SW480 (cell line): Measurements from ENCODE around the gene FOLR1.

Experiments used
- DNase-seq: peaks from one replicate; pipeline ENCODE4 v3.0.0-alpha.2; 2016; ENCODE audit warnings: low spot score

FOLR1 gene

DNA sequence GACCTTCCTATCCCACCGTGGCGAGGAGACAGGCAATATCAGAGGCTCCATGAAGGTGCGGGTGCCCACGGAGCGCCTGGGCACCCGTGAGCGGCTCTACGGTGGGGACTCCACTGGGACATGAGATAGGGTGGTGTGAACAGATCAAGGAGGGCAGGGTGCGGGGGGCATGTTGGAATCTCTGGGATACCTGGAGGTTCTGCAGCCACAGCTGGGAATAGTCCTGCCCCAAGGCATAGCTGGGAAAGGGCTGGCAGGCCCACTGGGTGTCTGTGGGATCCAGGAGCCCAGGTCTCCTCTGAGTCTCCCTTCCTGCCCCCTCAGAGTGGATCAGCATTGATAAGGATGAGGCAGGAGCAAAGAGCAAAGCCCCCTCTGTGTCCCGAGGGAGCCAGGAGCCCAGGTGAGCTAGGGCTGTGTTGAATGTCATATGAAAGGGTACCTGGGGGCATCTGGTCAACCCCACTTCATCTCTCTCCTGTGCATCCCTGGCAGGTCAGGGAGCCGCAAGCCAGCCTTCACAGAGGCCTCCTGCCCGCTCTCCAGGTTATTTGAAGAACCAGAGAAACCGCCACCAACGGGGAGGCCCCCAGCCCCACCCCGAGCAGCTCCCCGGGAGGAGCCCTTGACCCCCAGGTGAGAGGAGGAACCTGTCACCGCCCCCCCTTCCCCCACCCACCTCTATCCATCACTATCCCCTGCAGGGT is 43.6 kb downstream of the FOLR1 start:
- DNase-seq = no peak

DNA sequence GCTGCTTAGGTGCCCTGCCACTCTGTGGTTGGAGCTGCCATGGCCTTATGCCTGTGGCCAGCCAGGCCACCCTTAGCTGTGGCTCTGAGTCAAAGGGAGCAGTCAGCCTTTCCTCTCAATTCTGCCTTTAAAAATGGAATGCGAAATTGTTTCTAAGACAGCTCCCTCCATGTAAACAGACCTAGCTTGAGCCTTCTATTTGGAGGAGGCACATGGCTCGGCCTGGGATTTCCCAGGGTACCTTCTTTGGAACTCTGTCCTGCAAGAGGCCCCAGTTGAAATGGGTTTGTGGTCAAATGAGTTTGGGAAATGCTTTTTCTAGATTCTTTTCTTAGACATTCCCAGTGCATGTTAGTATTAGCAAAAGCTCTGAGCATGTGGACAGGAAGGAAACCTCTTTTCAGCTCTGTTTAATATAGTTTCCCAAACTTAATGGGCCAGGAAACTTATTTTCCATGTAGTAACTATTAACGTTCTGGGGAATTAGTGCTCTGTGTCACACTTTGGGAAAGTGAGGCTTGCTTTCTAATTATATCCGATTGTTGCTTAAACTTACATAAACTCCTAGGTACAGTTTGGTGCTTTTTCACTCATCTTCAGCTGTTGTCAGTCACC is 44.2 kb downstream of the FOLR1 start:
- DNase-seq = no peak

DNA sequence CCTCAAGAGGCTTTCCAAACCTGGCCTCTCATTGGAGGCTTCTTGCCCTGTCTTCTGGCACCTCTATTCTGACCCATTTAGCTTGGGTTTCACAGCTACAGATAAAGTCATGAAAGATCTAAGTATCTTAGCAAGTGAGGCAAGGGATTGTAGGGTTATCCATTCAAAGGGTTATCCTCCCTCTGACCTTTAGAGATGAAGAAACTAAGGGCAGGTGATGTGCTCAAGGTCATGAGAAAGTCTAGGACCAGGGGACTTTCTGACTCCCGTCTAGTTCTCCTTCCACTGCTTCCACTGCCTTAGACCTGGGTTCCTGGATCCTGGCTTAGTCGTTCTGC is 44.8 kb downstream of the FOLR1 start:
- DNase-seq = no peak

DNA sequence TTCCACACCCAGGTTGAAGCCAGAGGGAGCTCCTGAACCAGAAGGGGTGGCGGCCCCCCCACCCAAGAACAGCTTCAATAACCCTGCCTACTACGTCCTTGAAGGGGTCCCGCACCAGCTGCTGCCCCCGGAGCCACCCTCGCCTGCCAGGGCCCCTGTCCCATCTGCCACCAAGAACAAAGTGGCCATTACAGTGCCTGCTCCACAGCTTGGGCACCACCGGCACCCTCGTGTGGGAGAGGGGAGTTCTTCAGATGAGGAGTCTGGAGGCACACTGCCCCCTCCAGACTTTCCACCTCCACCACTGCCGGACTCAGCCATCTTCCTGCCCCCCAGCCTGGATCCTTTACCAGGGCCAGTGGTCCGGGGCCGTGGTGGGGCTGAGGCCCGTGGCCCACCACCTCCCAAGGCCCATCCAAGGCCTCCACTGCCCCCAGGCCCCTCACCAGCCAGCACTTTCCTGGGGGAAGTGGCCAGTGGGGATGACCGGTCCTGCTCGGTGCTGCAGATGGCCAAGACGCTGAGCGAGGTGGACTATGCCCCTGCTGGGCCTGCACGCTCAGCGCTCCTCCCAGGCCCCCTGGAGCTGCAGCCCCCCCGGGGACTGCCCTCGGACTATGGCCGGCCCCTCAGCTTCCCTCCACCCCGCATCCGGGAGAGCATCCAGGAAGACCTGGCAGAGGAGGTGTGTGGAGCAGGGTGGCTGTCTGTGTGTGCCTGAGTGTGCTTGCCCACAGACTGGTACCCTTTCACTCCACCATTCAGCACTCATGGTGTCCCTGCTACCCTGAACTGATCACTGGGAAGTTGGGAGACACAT is 45.4 kb downstream of the FOLR1 start:
- no peak for DNase-seq

DNA sequence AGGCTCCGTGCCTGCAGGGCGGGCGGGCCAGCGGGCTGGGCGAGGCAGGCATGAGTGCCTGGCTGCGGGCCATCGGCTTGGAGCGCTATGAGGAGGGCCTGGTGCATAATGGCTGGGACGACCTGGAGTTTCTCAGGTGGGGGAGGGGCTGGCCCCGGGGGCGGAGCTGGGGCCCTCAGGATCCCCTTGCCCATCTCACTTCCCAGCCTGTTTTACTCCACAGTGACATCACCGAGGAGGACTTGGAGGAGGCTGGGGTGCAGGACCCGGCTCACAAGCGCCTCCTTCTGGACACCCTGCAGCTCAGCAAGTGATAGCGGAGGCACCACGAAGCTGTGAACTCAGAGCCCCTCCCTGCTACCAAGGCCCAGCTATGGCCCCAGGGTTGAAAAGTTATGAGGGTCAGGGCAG is 46.1 kb downstream of the FOLR1 start:
- DNase-seq = no peak

DNA sequence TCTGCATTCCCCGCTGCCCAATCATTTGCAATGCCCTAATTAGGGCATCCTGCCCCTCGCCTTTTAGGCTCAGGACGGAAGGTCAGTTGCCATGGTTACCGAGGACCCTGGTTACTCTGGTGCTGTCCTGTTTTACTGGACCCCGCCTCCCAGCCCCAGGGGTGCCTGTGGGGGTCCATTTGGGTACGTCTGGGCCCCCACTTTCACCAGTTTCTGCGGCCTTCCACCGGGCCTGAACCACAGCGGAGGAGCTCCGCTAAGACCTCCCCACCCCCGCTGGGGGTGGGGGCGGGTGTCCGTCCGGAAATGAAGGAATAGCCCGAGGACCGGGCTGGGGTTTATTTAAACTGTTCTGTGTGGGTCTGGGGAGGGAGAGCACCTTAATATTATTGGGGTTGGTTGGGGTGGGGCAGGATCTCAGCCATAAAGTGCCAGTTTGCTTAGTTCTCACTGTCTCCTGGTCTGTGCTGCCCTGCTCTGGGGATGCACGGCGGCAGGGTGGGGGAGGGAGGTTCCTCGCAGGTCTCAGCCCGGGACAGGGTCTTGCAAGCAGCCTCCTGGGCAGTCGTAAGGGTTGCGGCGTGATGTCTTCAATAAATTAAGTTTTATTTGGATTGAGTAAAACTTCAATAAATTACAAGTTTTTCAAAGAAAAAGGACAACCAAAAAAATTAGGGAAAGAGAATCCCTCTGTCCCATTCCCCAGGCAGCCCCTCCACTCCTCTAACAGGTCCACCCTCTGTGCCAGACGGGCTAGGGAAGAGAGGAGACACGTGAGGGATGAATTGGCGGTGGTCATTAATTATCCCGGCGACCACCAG is 46.8 kb downstream of the FOLR1 start:
- DNase-seq = no peak

DNA sequence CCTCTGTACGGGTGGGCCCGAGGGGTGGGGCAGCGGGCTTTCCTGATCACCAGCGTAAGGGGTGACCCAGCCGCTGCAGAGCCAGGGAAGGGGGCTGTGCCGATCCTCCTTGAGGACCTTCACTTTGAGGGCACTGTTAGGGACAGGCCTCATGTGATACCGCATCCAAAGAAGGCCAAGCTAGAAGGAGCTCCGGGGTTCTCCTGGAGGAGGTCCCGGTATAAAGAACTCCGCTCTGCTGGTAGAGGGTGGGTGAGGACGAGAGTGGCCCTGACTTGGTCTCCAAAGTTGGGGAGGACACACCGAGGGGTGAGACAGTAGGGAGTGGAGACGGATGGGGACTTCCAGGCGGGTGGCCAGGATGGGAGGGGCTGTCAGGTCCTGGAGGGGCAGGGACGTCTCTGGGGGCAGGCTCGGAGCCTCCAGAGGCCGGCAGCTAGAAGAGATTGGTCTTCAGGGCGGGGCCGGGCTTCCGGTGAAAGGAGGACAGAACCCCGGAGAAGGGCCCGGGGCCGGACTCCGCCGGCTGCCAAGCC is 47.4 kb downstream of the FOLR1 start:
- peak; percentile 39 for DNase-seq

DNA sequence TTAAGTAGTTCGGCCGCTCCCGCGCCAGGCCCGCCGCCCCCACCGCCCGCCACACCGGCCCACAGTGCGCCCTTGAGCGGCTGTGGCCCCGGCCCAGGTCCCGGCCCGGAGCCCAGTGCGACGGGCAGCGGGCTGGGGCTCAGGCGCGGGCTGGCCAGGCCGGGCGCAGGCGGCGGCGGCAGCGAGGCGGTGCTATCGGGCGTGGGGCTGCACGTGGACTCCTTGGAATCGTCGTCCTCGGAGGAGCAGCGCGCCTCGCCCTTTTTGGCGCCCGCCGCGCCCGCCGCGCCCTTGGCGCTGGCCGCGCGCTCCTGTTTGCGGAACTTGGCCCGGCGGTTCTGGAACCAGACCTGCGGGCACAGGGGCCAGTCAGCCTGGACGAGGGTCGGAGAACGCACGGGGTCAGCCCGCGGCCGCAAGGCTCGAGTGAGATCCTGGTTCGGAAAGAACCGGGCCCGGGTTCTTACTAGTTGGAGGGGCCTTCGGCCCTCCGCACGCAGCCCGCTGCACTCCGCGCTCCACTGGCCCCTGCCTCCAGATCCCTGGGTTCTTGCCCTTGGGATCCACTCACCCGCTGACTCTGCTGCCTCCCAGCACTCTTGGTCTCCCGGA is 48.0 kb downstream of the FOLR1 start:
- no peak for DNase-seq

DNA sequence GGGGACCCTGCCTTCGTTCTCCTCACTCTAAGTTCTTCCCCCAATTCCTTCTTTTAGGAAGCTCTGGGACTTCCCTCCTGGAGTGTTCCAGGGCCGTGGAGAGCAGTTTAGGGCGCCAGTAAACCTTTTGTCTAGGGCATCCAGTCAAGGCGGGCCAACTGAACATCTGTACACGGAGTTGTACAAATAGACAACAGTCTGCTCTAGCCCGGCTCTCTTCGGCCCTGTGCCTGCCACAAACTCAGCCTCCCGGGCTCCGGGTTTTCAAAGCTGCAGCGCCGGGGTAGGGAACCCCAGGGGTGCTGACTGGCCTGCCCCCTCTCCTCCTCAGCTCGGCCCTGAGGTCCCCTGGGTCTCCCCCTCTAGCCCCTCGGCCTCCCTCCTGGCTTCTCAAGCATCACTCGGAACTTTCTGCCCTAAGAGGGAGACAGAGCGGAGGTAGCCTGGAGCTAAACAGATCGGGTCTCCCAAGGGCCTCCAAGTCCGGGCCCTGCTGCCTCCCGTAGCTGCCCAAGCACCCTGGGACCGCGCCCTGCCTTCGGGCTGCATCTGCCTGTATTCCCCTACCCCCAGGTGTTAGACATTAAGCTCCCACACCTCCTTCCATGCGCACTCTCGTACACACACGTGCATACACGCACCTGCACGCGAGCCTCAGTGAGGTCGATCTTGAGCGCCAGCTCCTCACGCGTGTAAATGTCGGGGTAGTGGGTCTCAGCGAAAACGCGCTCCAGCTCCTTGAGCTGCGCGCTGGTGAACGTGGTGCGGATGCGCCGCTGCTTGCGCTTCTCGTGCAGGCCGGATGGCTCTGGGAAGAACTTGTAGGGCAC is 48.7 kb downstream of the FOLR1 start:
- no peak for DNase-seq

DNA sequence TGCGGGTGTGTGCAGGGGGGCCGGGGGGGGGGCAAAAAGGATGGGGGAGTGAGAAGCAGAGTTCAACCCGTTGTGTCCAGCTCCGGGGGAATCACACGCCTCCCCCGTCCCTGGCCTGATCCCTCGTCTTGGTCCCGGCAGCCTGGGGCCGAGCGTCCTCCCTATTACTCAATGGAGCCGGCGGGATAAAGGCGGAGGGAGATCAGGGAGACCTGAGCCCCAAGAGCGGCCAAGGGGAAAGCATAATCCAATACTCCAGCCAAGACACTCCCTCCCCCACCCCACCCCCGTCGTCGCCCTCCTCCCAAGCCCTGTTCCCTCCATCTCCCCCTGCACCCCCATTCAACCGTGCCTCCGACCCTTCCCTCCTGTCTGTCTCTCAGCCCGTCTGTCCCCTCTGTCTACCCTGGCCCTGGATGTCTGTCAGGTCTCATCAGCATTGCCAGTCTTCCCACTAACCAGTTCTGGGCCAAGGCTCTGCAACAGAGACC is 49.4 kb downstream of the FOLR1 start:
- no peak for DNase-seq

DNA sequence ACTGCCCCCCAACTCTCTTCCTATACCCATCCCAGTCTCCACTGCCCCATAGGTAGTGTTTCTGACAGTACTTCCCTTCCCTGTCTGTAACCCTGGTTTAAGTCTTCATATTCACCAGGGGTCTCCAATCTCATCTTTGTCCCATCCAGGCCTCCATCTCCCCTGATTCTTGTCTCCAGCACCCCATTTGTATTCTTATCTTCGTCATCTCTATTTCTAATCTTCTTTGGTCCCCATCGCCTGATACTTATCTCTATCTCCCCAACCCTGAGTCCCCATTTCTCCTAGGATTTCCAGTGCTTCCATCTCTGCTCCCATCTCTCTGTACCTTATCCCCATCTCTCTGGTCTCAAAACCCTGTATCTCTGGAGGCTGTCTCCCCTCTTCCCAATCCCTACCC is 50.2 kb downstream of the FOLR1 start:
- no peak for DNase-seq

DNA sequence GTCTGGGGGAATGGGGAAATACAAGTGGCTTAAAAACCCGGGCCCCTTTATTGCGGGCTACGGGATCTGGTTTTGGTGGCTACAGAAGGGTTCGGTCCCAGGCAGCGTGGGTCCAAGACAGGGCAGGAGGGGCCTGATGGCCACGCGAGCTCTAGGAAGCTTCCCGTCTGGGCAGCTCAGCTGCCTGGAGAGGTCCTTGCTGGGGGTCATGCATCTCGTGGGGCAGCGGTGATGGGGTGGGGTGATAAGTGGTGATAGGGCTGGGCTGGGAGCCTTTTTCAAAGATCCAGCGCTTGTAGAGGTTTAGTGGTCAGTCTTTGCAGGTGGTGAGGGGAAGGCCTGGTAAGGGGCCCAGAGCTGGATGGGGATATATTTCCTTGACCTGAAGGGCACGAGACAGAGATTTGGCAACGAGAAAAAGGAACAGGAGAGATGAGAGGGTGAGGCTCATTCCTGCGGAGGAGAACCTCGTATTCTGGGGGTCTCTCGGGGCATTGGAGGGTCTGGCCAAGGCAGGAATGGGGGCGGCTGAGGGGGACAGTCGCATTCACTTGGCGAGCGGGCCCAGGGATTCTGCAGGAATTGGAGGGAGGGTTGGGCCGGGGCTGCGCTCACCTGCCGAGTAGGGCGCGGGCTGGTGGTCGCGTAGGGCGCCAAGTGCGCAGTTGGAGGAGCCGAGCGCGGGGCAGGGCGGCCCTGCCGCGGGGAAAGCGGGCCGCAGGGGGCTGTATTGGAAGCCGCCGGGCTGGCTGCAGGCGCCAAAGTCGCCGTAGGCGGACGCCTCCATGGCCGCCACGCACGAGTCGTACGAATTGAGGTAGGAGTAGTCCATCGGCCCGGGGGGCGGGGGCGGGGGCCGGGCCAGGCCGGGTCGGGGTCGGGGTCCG is 51.5 kb downstream of the FOLR1 start:
- DNase-seq = no peak

DNA sequence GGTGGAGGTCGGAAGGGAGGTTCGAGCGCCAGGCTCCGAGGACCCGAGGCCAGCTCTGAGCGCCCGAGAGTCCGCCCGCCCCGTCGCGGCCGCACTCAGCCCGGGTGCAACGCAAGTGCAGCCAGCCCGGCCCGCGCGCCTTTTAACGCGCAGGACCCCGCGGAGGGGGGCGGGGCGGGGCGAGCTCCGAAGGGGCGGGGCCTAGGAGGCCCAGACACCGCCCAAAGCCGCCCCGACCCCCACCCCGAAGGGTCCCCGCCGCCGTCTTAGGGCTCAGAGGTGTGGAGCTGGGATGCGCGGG is 52.1 kb downstream of the FOLR1 start, which contains the start of gene PHOX2A:
Gene PHOX2A, minus strand, starts transcription at position 117 of the 301 bp plus-strand sequence. CDS start 172 bp downstream, outside the sequence.
- no peak for DNase-seq

DNA sequence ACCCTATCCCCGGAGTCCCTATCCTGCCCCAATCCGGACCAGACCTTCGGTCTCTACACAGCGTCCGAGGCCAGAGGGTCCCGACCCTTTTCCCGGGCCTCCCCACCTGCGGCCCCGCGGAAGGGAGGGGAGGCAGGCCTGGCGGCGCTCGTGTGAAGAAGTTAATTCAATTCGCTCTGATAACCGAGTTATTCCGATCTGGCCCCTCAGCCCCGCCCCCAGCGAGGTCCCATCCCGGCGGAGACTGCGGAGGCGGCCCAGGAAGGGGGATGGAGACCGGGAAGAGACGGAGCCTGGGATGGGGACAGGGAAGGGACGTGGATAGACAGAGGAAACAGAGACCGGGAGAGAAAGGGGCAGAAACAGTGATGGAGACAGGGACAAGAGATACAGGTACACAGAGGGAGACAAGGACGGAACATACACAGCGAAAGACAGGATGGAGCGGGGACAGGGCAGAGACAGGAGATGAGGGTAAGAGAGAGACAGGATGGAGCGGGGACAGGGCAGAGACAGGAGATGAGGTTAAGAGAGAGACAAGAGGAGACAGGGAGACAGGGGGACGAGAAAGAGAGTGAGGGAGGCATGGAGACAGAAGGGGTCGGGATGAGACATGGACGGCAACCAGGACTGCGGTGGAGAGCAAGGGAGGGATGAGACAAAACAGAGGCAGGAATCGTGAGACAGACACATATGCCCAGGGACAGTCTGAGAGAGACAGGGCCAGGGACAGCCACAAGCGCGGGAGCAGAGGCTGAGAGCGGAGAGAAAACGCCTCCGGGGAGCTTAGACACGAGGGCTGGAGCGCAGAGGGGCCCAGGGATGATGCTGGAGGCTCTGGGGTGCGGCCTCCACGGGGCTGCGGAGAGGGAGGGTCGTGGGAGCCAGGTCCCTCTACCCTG is 52.7 kb downstream of the FOLR1 start:
- no peak for DNase-seq

DNA sequence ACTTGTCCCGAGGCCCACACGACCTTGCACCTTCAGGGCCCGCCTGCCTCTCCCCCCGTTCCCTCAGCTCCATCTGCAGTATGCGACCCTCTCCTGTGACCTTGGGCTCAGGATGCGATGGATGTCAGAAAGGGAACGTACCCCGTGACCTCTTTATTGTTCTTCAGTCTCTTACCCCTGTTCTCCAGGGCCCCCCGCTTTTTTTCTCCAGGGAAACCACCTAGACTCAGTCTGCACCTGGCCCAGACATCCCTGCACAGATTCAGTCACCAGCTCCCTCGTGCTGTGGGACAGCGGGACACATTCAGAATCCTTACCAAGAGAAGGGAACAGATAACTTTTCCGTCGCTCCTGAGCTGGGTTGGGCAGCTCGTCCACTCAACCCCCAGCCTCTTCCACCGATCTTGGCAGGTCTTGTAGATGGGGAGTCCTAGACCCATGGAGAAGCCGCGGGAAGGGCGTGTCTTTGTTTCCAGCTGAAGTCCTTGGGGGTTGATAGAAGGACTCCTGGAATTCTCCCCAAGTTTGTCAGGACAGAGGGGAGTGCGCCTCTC is 53.4 kb downstream of the FOLR1 start:
- no peak for DNase-seq
